B cell (primary cell): ENCODE data around the gene CHD5.

Source experiments
- EZH2 ChIP-seq: IDR thresholded peaks from 2 replicates; pipeline ENCODE4 v1.6.1; 2012; ENCODE audit warnings: borderline replicate concordance, low read depth, mild to moderate bottlenecking, moderate library complexity, low read length; ENCODE audit not compliant: insufficient read depth, poor library complexity, severe bottlenecking
- TF ChIP-seq, protein P1 (sequence below): fragments of 200-600 bp; IDR thresholded peaks from one replicate; pipeline ENCODE4 v1.8.0; 2022; ENCODE audit warnings: antibody characterized with exemption, mild to moderate bottlenecking

DNA sequence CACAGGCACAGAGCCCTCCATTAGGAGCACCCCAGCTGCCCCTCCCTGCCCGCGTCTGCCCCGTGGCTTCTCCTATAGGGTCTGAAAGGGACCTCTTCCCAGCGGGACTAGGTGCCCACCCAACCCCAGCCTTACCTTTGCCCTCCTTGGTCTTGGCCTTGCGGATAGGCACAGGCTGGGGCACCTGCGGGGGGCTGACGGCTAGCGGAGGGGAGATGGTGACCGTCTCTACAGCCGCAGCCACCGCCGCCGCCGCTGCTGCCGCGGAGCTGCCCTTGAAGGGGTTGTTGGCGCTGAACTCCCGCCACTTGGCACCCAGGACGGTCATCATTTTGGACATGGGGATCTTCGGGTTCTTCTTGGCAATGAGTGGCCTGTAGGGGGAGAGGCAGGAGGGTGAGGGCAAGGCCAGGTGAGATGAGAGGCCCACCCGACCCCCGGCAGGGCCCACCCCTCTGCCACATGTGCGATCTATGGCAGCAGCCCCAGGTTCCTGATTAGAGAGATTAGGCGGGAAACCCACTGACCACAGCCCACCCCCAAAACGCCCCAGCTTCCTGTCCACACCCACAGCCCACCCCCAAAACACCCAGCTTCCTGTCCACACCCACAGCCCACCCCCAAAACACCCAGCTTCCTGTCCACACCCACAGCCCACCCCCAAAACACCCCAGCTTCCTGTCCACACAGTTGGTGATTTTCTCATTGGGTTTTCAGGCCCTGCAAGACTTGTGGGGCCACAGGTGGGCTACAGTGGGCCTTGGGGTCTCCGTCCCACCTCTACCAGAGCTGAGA, 25.4 kb downstream of the CHD5 start:
- TF ChIP-seq, protein P1, sequence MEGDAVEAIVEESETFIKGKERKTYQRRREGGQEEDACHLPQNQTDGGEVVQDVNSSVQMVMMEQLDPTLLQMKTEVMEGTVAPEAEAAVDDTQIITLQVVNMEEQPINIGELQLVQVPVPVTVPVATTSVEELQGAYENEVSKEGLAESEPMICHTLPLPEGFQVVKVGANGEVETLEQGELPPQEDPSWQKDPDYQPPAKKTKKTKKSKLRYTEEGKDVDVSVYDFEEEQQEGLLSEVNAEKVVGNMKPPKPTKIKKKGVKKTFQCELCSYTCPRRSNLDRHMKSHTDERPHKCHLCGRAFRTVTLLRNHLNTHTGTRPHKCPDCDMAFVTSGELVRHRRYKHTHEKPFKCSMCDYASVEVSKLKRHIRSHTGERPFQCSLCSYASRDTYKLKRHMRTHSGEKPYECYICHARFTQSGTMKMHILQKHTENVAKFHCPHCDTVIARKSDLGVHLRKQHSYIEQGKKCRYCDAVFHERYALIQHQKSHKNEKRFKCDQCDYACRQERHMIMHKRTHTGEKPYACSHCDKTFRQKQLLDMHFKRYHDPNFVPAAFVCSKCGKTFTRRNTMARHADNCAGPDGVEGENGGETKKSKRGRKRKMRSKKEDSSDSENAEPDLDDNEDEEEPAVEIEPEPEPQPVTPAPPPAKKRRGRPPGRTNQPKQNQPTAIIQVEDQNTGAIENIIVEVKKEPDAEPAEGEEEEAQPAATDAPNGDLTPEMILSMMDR, result no peak
- no peak for TF ChIP-seq EZH2
